PC-3 (cell line): ENCODE data around the gene ASB2. TPM values are rescaled to one million over a fixed set of nuclear protein-coding genes. Genes with fewer than 3 reads are reported as not detected.

Source experiments
- ATAC-seq: fragments of 200-7000 bp; cut with Tn5 transposase; 2 replicates; pipeline ENCODE4 v1.9.1; 2020; ENCODE audit warnings: mild to moderate bottlenecking, moderate library complexity
- BruUV-seq: library from RNA; stranded (reverse); fragments of 400-500 nt; replicated peaks from 2 replicates; lab custom pipeline; 2021; lab: Mats Ljungman, UMichigan
- CTCF ChIA-PET: fragments of 300-600 bp; sonication (Branson Sonifier 250); formaldehyde crosslinking; loops from one replicate; lab custom pipeline; 2022; ENCODE audit warnings: antibody characterized with exemption; lab: Charles Lee
- POLR2A ChIA-PET: fragments of 300-600 bp; sonication (Branson Sonifier 250); formaldehyde crosslinking; loops from one replicate; lab custom pipeline; 2022; ENCODE audit warnings: antibody characterized with exemption; ENCODE audit not compliant: unreplicated experiment; lab: Charles Lee
- DNase-seq: peaks from one replicate; pipeline ENCODE4 v3.0.0-alpha.2; 2015
- H2AFZ ChIP-seq: fragments of 300-600 bp; sonication (generic); 2 replicates; pipeline ENCODE4 v1.6.0; 2016; ENCODE audit warnings: antibody characterized with exemption, low read length
- H3F3A ChIP-seq: fragments of 300-600 bp; sonication (generic); one replicate; pipeline ENCODE4 v1.6.0; 2017; ENCODE audit warnings: antibody characterized with exemption, low read length, control low read depth, mild to moderate bottlenecking; ENCODE audit not compliant: unreplicated experiment
- H3K27ac ChIP-seq: fragments of 300-600 bp; sonication (generic); 2 replicates; pipeline ENCODE4 v1.5.1; 2016; ENCODE audit warnings: mild to moderate bottlenecking, low read length
- H3K27me3 ChIP-seq: fragments of 300-600 bp; sonication (generic); 2 replicates; pipeline ENCODE4 v1.6.1; 2016; ENCODE audit warnings: low read length, mixed read lengths
- H3K36me3 ChIP-seq: fragments of 300-600 bp; sonication (generic); 2 replicates; pipeline ENCODE4 v1.6.1; 2016; ENCODE audit warnings: low read depth, mixed run types, low read length, mixed read lengths
- H3K4me1 ChIP-seq: fragments of 300-600 bp; sonication (generic); 2 replicates; pipeline ENCODE4 v1.5.1; 2016; ENCODE audit warnings: low read length; ENCODE audit not compliant: insufficient read depth
- H3K4me2 ChIP-seq: fragments of 300-600 bp; sonication (generic); 2 replicates; pipeline ENCODE4 v1.6.0; 2016; ENCODE audit warnings: low read length
- H3K4me3 ChIP-seq: fragments of 300-600 bp; sonication (generic); 2 replicates; pipeline ENCODE4 v1.5.1; 2016; ENCODE audit warnings: mild to moderate bottlenecking, low read length, mixed read lengths
- H3K79me2 ChIP-seq: fragments of 300-600 bp; sonication (generic); 2 replicates; pipeline ENCODE4 v1.6.1; 2017; ENCODE audit warnings: low read length, mixed read lengths
- H3K9ac ChIP-seq: fragments of 300-600 bp; sonication (generic); 2 replicates; pipeline ENCODE4 v1.6.0; 2016; ENCODE audit warnings: mild to moderate bottlenecking, low read length
- H3K9me2 ChIP-seq: fragments of 300-600 bp; sonication (generic); replicated peaks from 2 replicates; pipeline ENCODE4 v1.6.1; 2016; ENCODE audit warnings: mixed run types, low read length, mixed read lengths
- H3K9me3 ChIP-seq: fragments of 300-600 bp; sonication (generic); 2 replicates; pipeline ENCODE4 v1.6.1; 2016; ENCODE audit warnings: low read length, mixed read lengths
- H4K20me1 ChIP-seq: fragments of 300-600 bp; sonication (generic); 2 replicates; pipeline ENCODE4 v1.6.1; 2016; ENCODE audit warnings: low read length, mixed read lengths
- CTCF ChIP-seq: fragments of 300-600 bp; sonication (generic); conservative IDR thresholded peaks from 2 replicates; pipeline ENCODE4 v1.5.1; 2017; ENCODE audit warnings: antibody characterized with exemption, low read depth, mild to moderate bottlenecking, low read length
- EZH2 ChIP-seq: fragments of 300-600 bp; sonication (generic); IDR thresholded peaks from one replicate; pipeline ENCODE4 v1.6.1; 2017; ENCODE audit warnings: antibody characterized with exemption, mild to moderate bottlenecking, low read length; ENCODE audit not compliant: unreplicated experiment
- EZH2phosphoT487 ChIP-seq: fragments of 300-600 bp; sonication (generic); IDR thresholded peaks from 2 replicates; pipeline ENCODE4 v1.6.1; 2018; ENCODE audit warnings: mild to moderate bottlenecking, antibody characterized with exemption, low read length, borderline replicate concordance
- intact Hi-C: fragments of 100-400 bp; cut with micrococcal nuclease; formaldehyde crosslinking; loops from 2 replicates; pipeline ENCODE4 v1.9.0; 2023
- total RNA-seq: library from RNA; depleted of rRNA; stranded (reverse); fragments of >200 nt; gene quantifications from 2 replicates; pipeline ENCODE4 v1.2.3, GENCODE V29; 2014

ASB2 gene
- total RNA-seq, 1 experiment from 2014 or later = 0.22 TPM

GRCh38 chr14:93974833-93975232, 1.5 kb downstream of the ASB2 start:
- Histone ChIP-seq H3K4me1 (no peaks in the 10 kb centered on the region), H3K36me3 (no peaks in the 10 kb centered on the region), H3F3A (no peaks in the 10 kb centered on the region), H3K27me3 (0 out of 2 replicates have a peak, but pooled peaks cover 6% of the 10 kb centered on the region), H3K4me3 (no peak overlapping the region), H3K9me2 (no peaks in the 10 kb centered on the region), H3K79me2 (no peaks in the 10 kb centered on the region), H3K9me3 (no peaks in the 10 kb centered on the region), H2AFZ (no peak overlapping the region), H3K9ac (no peak overlapping the region), H4K20me1 (no peaks in the 10 kb centered on the region), H3K27ac (no peak overlapping the region), H3K4me2 (no peak overlapping the region)
- TF ChIP-seq CTCF (no peak), EZH2 (no peak), EZH2phosphoT487 (no peak)
- no peak for DNase-seq
- intact Hi-C loops = no loop called here
- ATAC-seq = no peak
- ChIA-PET POLR2A (no interaction called here), CTCF (interaction anchor here (0.6 kb wide), 1 partner anchor 768 kb away, joined by 5 read pairs; the partner anchor contains the start of gene GON7)
- no TSS peak for BruUV-seq

- no peaks in the 10 kb centered on the region for H3K36me3 ChIP-seq
- H3K9me3 ChIP-seq = no peaks in the 10 kb centered on the region
- H3K9ac ChIP-seq = no peak overlapping the region
- no peaks in the 10 kb centered on the region for H3K9me2 ChIP-seq
- H4K20me1 ChIP-seq = no peaks in the 10 kb centered on the region
- intact Hi-C loops = no loop called here
- DNase-seq = no peak
- no peaks in the 10 kb centered on the region for H3K79me2 ChIP-seq
- H3K27ac ChIP-seq = no peak overlapping the region
- 0 out of 2 replicates have a peak, but pooled peaks cover 6% of the 10 kb centered on the region for H3K27me3 ChIP-seq
- no peak overlapping the region for H2AFZ ChIP-seq
- no TSS peak for BruUV-seq
- TF ChIP-seq EZH2phosphoT487 (no peak), CTCF (no peak), EZH2 (no peak)
- no peaks in the 10 kb centered on the region for H3K4me1 ChIP-seq
- H3K4me2 ChIP-seq = no peak overlapping the region
- CTCF ChIA-PET = no interaction called here
- H3F3A ChIP-seq = no peaks in the 10 kb centered on the region
- POLR2A ChIA-PET = no interaction called here
- no peak for ATAC-seq
- no peak overlapping the region for H3K4me3 ChIP-seq
Observed at GRCh38 chr14:93974299-93974698, 2.1 kb downstream of the ASB2 start.

- no peak overlapping the region for H3K4me3 ChIP-seq
- H3K36me3 ChIP-seq = no peaks in the 10 kb centered on the region
- no peaks in the 10 kb centered on the region for H3K4me1 ChIP-seq
- no peaks in the 10 kb centered on the region for H3F3A ChIP-seq
- no peaks in the 10 kb centered on the region for H3K9me3 ChIP-seq
- DNase-seq = no peak
- no peak overlapping the region for H2AFZ ChIP-seq
- H3K9ac ChIP-seq = no peak overlapping the region
- H3K27ac ChIP-seq = no peak overlapping the region
- ChIA-PET CTCF (no interaction called here), POLR2A (no interaction called here)
- no peak for TF ChIP-seq CTCF
- no peak for TF ChIP-seq EZH2
- no peak for TF ChIP-seq EZH2phosphoT487
- BruUV-seq = no TSS peak
- H3K27me3 ChIP-seq = 0 out of 2 replicates have a peak, but pooled peaks cover 6% of the 10 kb centered on the region
- no peak overlapping the region for H3K4me2 ChIP-seq
- no peaks in the 10 kb centered on the region for H3K79me2 ChIP-seq
- no peak for ATAC-seq
- no peaks in the 10 kb centered on the region for H3K9me2 ChIP-seq
- intact Hi-C loops = no loop called here
- no peaks in the 10 kb centered on the region for H4K20me1 ChIP-seq
Observed at GRCh38 chr14:93973607-93974006, 2.8 kb downstream of the ASB2 start.
